ENCODE data around the gene ZNF782.
"Not testable (repeated sequence)": the region's sequence is repeated elsewhere in the genome, so short reads cannot be mapped to it uniquely, and the experiment has no call there.

Gene ZNF782

GRCh38 chr9:96874201-96874785, 20.0 kb upstream of the ZNF782 start:
- H3K9me3 ChIP-seq = peaks cover 12% of the 10 kb centered on the region
- TF ChIP-seq Cebpa-rat (IDR thresholded peaks at IDR 0.05) = no peak
- H3K4me3 ChIP-seq = no peak overlapping the region
- no peaks in the 10 kb centered on the region for H4K20me1 ChIP-seq
- no peak overlapping the region for H3K9ac ChIP-seq
- H3K36me3 ChIP-seq = peaks cover 4% of the 10 kb centered on the region; the same call in 1 of the 2 replicates
- no peak overlapping the region for H3K27ac ChIP-seq
- no peaks in the 10 kb centered on the region for H3K4me1 ChIP-seq
- no peak overlapping the region for H3K4me2 ChIP-seq
- H3K27me3 ChIP-seq = no peaks in the 10 kb centered on the region

DNA sequence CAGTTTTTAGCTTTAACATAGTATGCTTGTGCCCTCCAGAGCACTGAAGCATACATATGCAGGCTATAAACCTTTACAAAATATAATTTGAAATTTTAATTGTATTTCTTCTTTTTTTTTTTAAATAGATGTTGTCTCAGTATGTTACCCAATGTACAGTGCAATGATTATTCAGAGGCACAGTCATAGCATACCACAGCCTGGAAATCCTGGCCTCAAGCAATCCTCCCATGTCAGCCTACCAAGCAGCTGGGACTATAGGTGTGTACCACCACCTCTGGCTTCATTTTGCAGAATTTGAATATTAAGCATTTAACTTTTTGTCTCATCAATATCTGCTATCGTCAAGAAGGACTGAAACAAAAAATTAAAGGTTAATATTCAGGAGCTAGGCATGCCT, 16.9 kb upstream of the ZNF782 start:
- Histone ChIP-seq H3K9me3 (peaks cover 5% of the 10 kb centered on the region), H3K36me3 (no peaks in the 10 kb centered on the region)
- TF ChIP-seq Cebpa-rat (IDR thresholded peaks at IDR 0.05) = no peak

DNA sequence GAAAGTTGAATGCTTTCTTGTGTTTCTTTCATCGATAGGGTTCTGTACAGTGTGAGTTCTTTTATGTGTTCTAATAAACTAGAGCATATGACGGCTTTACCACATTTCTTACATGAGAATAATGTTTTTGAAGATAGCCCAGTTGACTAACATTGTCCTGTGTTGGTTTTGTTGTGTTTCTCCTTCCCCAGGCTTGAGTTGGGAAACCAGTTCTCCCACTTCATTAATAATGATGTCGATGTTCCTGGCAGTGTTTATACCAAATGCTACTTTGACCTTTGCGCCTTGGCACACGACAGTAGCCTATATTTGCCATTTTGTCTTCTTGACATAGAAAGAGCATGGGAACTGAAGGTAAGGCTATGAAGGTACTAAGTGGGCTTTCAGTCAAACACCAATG, 14.4 kb upstream of the ZNF782 start:
- H3K36me3 ChIP-seq = no peaks in the 10 kb centered on the region
- peaks cover 21% of the 10 kb centered on the region for H3K9me3 ChIP-seq
- TF ChIP-seq Cebpa-rat (IDR thresholded peaks at IDR 0.05) = no peak
- no peak overlapping the region for H3K9ac ChIP-seq
- H3K4me1 ChIP-seq = no peaks in the 10 kb centered on the region
- no peaks in the 10 kb centered on the region for H4K20me1 ChIP-seq
- no peak overlapping the region for H3K4me3 ChIP-seq
- H3K4me2 ChIP-seq = no peak overlapping the region
- H3K27ac ChIP-seq = no peak overlapping the region
- no peaks in the 10 kb centered on the region for H3K27me3 ChIP-seq

More for the DNA sequence above, 16.9 kb upstream of the ZNF782 start:
- no peaks in the 10 kb centered on the region for H4K20me1 ChIP-seq
- no peak overlapping the region for H3K27ac ChIP-seq
- no peak overlapping the region for H3K4me3 ChIP-seq
- no peak overlapping the region for H3K9ac ChIP-seq
- H3K4me1 ChIP-seq = no peaks in the 10 kb centered on the region
- H3K4me2 ChIP-seq = no peak overlapping the region
- H3K27me3 ChIP-seq = no peaks in the 10 kb centered on the region

DNA sequence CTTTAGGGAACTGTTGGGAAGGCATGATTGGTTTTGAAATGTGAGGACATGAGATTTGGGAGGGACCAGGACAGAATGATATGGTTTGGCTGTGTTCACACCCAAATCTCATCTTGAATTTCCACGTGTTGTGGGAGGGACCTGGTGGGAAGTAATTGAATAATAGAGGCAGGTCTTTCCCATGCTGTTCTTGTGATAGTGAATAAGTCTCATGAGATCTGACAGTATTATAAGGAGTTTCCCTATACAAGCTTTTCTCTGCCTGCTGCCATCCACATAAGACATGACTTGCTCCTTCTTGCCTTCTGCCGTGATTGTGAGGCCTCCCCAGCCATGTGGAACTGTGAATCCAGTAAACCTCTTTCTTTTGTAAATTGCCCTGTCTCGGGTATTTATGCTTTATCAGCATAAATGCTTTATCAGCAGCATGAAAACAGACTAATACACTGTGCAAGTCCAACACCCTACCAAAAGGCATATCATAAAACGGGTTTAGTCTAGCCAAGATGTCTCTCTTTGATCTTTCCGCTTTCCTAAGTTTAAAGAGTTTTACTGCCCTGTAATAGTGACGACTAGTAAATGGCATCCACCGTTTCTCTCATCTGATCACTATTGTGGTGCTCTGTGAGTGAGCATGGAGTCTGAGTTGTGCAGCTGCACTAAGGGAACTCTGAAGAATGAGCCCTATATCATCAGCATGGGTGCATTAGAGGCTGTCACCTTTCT, 12.9 kb upstream of the ZNF782 start:
- Histone ChIP-seq H3K4me1 (no peaks in the 10 kb centered on the region), H3K27me3 (no peaks in the 10 kb centered on the region), H3K9me3 (peaks cover 21% of the 10 kb centered on the region), H3K4me3 (no peak overlapping the region), H3K9ac (no peak overlapping the region), H3K27ac (no peak overlapping the region), H3K36me3 (no peaks in the 10 kb centered on the region), H3K4me2 (no peak overlapping the region), H4K20me1 (no peaks in the 10 kb centered on the region)
- no peak for TF ChIP-seq Cebpa-rat (IDR thresholded peaks at IDR 0.05)

DNA sequence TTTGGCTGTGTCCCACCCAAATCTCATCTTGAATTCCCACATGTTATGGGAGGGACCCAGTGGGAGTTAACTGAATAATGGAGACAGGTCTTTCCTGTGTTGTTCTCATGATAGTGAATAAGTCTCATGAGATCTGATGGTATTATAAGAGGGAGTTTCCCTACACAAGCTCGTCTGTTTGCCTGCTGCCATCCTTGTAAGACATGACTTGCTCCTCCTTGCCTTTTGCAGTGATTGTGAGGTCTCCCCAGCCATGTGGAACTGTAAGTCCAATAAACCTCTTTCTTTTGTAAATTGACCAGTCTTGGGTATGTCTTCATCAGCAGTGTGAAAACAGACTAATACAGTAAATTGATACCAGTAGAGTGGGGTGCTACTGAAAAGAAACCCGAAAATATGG, 10.9 kb upstream of the ZNF782 start:
- H3K4me3 ChIP-seq, H3K36me3 ChIP-seq, H4K20me1 ChIP-seq, H3K27ac ChIP-seq, H3K4me1 ChIP-seq, H3K27me3 ChIP-seq, H3K9ac ChIP-seq, H3K4me2 ChIP-seq: not testable (repeated sequence)
- peaks cover 21% of the 10 kb centered on the region for H3K9me3 ChIP-seq

GRCh38 chr9:96859461-96860198, 5.3 kb upstream of the ZNF782 start:
- no peaks in the 10 kb centered on the region for H3K27me3 ChIP-seq
- no peak for TF ChIP-seq Cebpa-rat (IDR thresholded peaks at IDR 0.05)
- no peak overlapping the region for H3K4me2 ChIP-seq
- H3K36me3 ChIP-seq = no peaks in the 10 kb centered on the region
- H4K20me1 ChIP-seq = no peaks in the 10 kb centered on the region
- H3K27ac ChIP-seq = no peak overlapping the region
- no peak overlapping the region for H3K9ac ChIP-seq
- peaks cover under 1% of the 10 kb centered on the region for H3K9me3 ChIP-seq
- no peak overlapping the region for H3K4me3 ChIP-seq
- H3K4me1 ChIP-seq = peaks cover 4% of the 10 kb centered on the region; the same call in 1 of the 2 replicates

DNA sequence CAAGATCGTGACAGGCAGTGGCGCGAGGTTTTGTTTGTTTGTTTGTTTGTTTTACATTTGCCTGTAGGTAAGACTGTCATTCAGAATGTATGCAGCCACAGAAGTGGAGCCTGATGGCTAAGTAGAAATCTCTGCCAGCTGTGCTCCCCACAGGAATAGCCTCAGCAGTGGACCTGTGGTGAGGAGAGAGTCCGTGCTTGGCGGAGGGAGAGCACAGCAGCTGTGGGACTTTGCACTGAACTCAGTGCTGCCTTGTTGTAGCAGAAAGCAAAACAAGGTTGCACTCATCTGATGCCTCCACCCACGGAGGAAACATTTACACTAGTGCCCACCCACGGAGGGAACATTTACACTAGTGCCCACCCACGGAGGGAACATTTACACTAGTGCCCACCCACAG, 4.4 kb upstream of the ZNF782 start:
- H3K4me2 ChIP-seq = no peak overlapping the region
- peaks cover 5% of the 10 kb centered on the region; the same call in 1 of the 2 replicates for H3K4me1 ChIP-seq
- no peaks in the 10 kb centered on the region for H3K27me3 ChIP-seq
- peaks cover 1% of the 10 kb centered on the region for H4K20me1 ChIP-seq
- no peak for TF ChIP-seq Cebpa-rat (IDR thresholded peaks at IDR 0.05)
- no peak overlapping the region for H3K27ac ChIP-seq
- no peaks in the 10 kb centered on the region for H3K9me3 ChIP-seq
- no peak overlapping the region for H3K9ac ChIP-seq
- H3K4me3 ChIP-seq = no peak overlapping the region
- no peaks in the 10 kb centered on the region for H3K36me3 ChIP-seq

GRCh38 chr9:96858018-96858573, 3.8 kb upstream of the ZNF782 start:
- Histone ChIP-seq H3K9ac (no peak overlapping the region), H3K36me3 (no peaks in the 10 kb centered on the region), H3K9me3 (no peaks in the 10 kb centered on the region), H3K4me1 (peaks cover 11% of the 10 kb centered on the region), H3K4me2 (no peak overlapping the region), H3K27me3 (no peaks in the 10 kb centered on the region), H4K20me1 (peaks cover 7% of the 10 kb centered on the region), H3K27ac (no peak overlapping the region), H3K4me3 (no peak overlapping the region)
- TF ChIP-seq Cebpa-rat (IDR thresholded peaks at IDR 0.05) = no peak

GRCh38 chr9:96856363-96857286, 2.3 kb upstream of the ZNF782 start:
- no peaks in the 10 kb centered on the region for H3K9me3 ChIP-seq
- H3K27me3 ChIP-seq = no peaks in the 10 kb centered on the region
- no peak overlapping the region for H3K4me3 ChIP-seq
- H3K36me3 ChIP-seq = peaks cover 7% of the 10 kb centered on the region; the same call in 1 of the 2 replicates
- peaks cover 26% of the 10 kb centered on the region for H3K4me1 ChIP-seq
- H3K27ac ChIP-seq = no peak overlapping the region
- H3K9ac ChIP-seq = no peak overlapping the region
- H4K20me1 ChIP-seq = peaks cover 22% of the 10 kb centered on the region
- no peak overlapping the region for H3K4me2 ChIP-seq
- no peak for TF ChIP-seq Cebpa-rat (IDR thresholded peaks at IDR 0.05)
